Daoy (cell line): ENCODE results near the gene RNU1-3. TPM values are rescaled to one million over a fixed set of nuclear protein-coding genes. Genes with fewer than 3 reads are reported as not detected.
"Not testable (repeated sequence)": the region's sequence is repeated elsewhere in the genome, so short reads cannot be mapped to it uniquely, and the experiment has no call there.

Experiments used
- DNase-seq: peaks from one replicate; pipeline ENCODE4 v3.0.0-alpha.2; 2015; ENCODE audit warnings: low read depth
- total RNA-seq: library from RNA; depleted of rRNA; stranded (reverse); fragments of >200 nt; shearing (Covaris generic); gene quantifications from 2 replicates; pipeline ENCODE4 v1.2.3, GENCODE V29; 2014; rRNA removed

The RNU1-3 gene
- total RNA-seq, 1 experiment from 2014 or later: 832 TPM

DNA sequence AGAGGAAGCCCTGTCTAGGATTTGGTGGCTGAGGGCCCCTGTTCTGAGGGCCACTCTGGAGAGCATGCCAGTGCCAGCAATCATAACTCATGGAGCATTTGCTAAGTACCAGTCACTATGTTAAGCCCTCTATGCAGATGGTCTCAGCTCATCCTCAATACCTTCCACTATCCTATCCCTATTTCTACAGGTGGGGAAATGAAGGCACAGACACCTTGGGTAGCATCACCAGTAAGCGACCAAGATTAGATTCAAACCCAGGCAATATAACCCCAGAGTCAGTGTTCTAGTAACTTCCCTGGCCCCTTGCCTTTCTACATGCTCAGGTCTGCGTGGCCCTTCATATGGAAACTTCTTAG lies 45.5 kb downstream of the RNU1-3 start:
- no peak for DNase-seq

GRCh38 chr1:16619803-16620501 lies 46.8 kb downstream of the RNU1-3 start:
- DNase-seq: not testable (repeated sequence)

DNA sequence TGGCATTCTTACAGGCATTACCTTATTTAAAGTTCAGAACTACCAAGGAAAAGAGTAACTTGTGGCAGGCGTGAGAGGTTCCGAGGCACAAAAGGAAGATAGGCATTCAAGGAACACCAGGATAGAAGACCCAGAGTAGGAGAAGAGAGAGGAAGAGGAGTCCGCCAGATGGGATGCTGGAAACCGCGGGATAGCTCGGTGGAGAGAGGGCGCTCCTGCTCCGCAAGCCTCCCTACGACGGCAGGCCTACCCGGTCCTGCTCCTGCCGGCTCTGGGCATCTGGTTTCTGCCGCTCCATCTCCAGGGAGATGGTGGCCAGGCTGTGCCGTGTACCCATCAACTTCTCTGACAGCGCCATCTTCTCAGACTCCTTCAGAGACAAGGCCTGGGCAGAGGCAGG lies 48.0 kb downstream of the RNU1-3 start:
- no peak for DNase-seq

DNA sequence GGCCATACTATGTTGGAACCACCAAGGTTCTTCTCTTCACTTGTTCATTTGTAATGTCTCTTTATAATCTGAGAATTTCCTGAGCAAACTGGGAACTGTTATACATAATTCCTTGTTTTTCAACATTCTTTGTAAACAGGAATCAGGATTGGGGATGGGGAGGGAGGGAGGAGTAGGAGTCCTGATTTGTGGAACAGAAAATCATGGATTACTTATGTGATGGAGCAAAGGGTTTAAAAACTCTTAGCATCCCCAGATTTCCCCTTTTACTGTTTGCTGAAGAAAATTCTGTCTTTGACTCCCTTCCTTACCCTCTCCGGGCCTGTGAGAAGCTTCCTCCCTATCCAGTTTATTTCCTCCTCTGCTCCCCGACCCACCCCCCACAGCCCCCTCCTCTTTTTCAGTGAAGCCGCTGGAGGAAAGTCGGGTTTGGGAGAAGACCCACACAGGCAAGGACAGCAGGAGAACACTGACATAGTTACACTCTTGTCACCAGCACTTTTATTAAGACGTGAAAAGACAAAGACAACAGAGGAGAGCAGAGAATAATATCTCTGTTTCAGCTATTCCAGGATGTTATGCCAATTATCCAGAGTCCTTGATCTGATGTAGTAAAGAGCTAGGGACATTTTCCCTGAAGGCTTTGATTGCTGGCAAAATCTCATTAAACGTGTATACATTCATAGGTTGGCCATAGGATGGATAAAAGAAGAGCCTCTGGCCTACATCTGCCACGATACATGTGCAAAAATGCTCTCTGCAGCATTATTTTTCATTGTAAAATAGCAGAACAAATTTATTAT lies 48.8 kb downstream of the RNU1-3 start:
- no peak for DNase-seq

DNA sequence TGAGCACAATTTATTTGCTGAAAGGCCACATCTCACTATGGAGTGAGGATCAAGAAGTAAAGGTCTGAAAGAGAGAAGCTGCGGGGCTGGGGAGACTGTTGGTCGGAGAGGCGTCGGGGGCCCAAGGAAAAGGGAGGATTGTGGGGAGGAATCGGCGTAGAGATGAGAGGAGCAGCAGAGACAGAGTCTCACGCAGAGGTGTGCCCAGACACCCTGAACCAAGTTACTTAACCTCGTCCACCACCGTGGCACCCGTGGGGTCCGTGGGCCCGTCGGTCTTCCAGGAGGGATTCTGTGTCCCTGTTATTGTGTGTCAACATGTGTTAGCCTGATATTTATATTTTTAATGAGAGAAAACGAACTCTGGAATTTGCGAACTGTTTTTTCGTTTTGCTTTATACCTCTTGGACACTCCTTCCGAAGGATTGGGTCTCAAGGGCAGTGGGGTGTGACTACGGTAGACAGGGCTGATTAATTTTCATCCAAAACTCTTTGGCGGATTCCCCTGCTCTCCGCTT lies 49.6 kb downstream of the RNU1-3 start:
- DNase-seq: no peak

Other genes with a start within 250 kb of the RNU1-3 start
- not detected in 2 replicates for gene SPATA21, start 229.5 kb downstream of the RNU1-3 start, total RNA-seq
- 113 and 118 TPM in 2 replicates for gene NECAP2, start 226.2 kb downstream of the RNU1-3 start, total RNA-seq
- 306 and 832 TPM in 2 replicates for gene RNU1-1, start 152.7 kb downstream of the RNU1-3 start, total RNA-seq
- 41.5 and 42.2 TPM in 2 replicates for gene NBPF1, start 53.4 kb downstream of the RNU1-3 start, total RNA-seq
- 306 and 832 TPM in 2 replicates for gene RNU1-4, start 73.6 kb upstream of the RNU1-3 start, total RNA-seq
- gene RNU1-2, start 229.0 kb upstream of the RNU1-3 start, total RNA-seq: 306 and 832 TPM in 2 replicates